Tibial nerve (tissue), 4 donors: ENCODE results near the gene LDB3. TPM values are rescaled to one million over a fixed set of nuclear protein-coding genes. Genes with fewer than 3 reads are reported as not detected.

Source experiments
- DNase-seq, 2 donors: peaks; one replicate each; pipeline ENCODE4 v3.0.0-alpha.2; 2019; ENCODE audit warnings: low spot score in 2 of 2
- H3K27ac ChIP-seq, 4 donors: fragments of 200-600 bp; sonication (generic) in 3 of 4; one replicate each; pipeline ENCODE4 v1.5.1; 2017 to 2019; ENCODE audit warnings: mild to moderate bottlenecking in 1 of 4
- H3K27me3 ChIP-seq, 2 donors: fragments of 200-600 bp; sonication (generic) in 1 of 2; one replicate each; pipeline versions ENCODE4 v1.5.1 to v1.6.0; 2017 to 2019
- H3K36me3 ChIP-seq, 3 donors: fragments of 200-600 bp; sonication (generic); one replicate each; pipeline ENCODE4 v1.5.1; 2018 to 2019
- H3K4me1 ChIP-seq, 4 donors: fragments of 200-600 bp; sonication (generic) in 3 of 4; one replicate each; pipeline ENCODE4 v1.5.1; 2017 to 2019
- H3K4me3 ChIP-seq, 4 donors: fragments of 200-600 bp; sonication (generic) in 3 of 4; one replicate each; pipeline ENCODE4 v1.5.1; 2017 to 2019; ENCODE audit warnings: mild to moderate bottlenecking in 1 of 4, moderate library complexity in 1 of 4
- H3K9me3 ChIP-seq, 4 donors: fragments of 200-600 bp; sonication (generic) in 3 of 4; one replicate each; pipeline ENCODE4 v1.5.1; 2017 to 2019
- CTCF ChIP-seq, 5 experiments: fragments of 200-600 bp in 3 of 5; fragments of 450-650 bp in 2 of 5; sonication (generic) in 3 of 5; IDR thresholded peaks; one replicate each; pipeline ENCODE4 v1.5.1; 2016 to 2019; ENCODE audit warnings: antibody characterized with exemption in 5 of 5, mild to moderate bottlenecking in 3 of 5, moderate library complexity in 2 of 5
- EP300 ChIP-seq, 2 donors: sonication (generic); formaldehyde crosslinking; IDR thresholded peaks; one replicate each; pipeline ENCODE4 v1.6.1; 2017; ENCODE audit warnings: antibody characterized with exemption in 2 of 2, mild to moderate bottlenecking in 1 of 2
- POLR2A ChIP-seq, 2 donors: fragments of 450-650 bp; IDR thresholded peaks; one replicate each; pipeline ENCODE4 v1.6.1; 2017; ENCODE audit warnings: antibody characterized with exemption in 2 of 2, mild to moderate bottlenecking in 2 of 2, moderate library complexity in 2 of 2
- WGBS, 2 donors: methylation state at CpG; one replicate each; pipeline ENCODE4 v1.1.5; 2018; 5-methylcytosine and 5-hydroxymethylcytosine counted together
- total RNA-seq, 4 donors: library from RNA; depleted of rRNA; stranded (reverse); fragments of >200 nt; gene quantifications; one replicate each; pipeline ENCODE4 v1.1.0, GENCODE V29; 2016

LDB3 gene
- total RNA-seq, 4 donors from 2014 or later = 5.4 to 18.6 (median 7.5) TPM

DNA sequence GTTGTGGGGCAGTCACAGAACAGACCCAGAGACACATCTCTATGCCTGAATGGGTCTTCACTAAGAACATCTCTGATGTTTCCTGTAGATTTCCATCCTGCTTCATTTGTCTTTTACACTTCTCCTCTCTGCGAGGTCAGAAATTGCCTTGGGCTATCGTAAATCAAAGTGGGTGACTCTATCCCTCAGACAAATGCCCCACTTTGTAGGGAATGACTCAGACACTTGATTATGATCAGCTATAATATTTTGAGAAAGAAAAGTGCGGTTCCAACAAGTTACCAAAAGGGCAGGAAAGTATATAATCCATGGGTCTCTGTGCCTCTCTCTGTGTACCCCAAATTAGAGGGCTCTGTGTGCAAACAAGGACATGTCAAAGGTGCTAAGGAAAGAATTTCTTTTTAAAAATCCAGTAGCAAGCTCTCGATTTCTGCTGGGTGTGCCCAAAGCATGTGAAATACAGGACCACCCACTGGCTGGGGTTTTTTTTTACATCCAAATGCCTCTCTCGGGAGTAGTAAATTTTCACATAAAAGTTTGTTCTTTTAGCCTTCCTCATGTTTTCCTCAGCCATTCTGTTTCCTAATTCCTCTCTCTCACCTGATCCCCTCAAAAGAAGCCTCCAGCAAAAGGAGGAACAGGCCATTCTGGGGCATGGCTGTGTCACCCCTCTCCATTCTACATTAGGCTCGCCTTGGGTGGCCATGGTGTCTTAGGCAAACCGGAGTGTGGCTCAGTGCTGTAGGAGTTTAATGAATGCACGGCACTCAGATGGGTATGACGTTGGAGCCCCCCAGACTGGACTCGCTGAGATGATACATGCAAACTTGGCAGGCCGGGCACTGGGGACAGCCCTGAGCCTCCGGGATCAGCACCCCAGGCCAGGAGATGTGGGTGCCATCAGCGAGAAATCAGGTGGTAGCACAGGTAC is 20.3 kb upstream of the LDB3 start:
- H3K9me3 ChIP-seq = no peaks in the 10 kb centered on the region
- peaks cover 0 to 58% (median 8%) of the 10 kb centered on the region in 4 donors for H3K4me1 ChIP-seq
- H3K36me3 ChIP-seq = no peaks in the 10 kb centered on the region
- 46 to 56% methylated on average over 11 to 13 of the region's 13 CpGs for WGBS, 2 donors
- peak overlapping the region in 2 of 4 donors; percentile 60 to 73 for H3K27ac ChIP-seq
- H3K27me3 ChIP-seq = no peaks in the 10 kb centered on the region
- TF ChIP-seq EP300 (IDR thresholded peaks at IDR 0.05) (no peak), CTCF (IDR thresholded peaks at IDR 0.05) (no peak), POLR2A (IDR thresholded peaks at IDR 0.05) (no peak)
- DNase-seq = no peak
- H3K4me3 ChIP-seq = no peak overlapping the region

GRCh38 chr10:86648704-86649427 is 19.4 kb upstream of the LDB3 start:
- Histone ChIP-seq H3K27me3 (no peaks in the 10 kb centered on the region), H3K4me3 (no peak overlapping the region), H3K4me1 (peaks cover 0 to 51% (median 5%) of the 10 kb centered on the region in 4 donors), H3K9me3 (no peaks in the 10 kb centered on the region), H3K36me3 (no peaks in the 10 kb centered on the region), H3K27ac (peak overlapping the region in 2 of 4 donors; percentile 60 to 73)
- 35 to 39% methylated on average over 6 to 9 of the region's 9 CpGs for WGBS, 2 donors
- DNase-seq = peak; percentile 48 to 68
- TF ChIP-seq POLR2A (IDR thresholded peaks at IDR 0.05) = no peak
- no peak for TF ChIP-seq CTCF (IDR thresholded peaks at IDR 0.05)
- TF ChIP-seq EP300 (IDR thresholded peaks at IDR 0.05) = no peak

DNA sequence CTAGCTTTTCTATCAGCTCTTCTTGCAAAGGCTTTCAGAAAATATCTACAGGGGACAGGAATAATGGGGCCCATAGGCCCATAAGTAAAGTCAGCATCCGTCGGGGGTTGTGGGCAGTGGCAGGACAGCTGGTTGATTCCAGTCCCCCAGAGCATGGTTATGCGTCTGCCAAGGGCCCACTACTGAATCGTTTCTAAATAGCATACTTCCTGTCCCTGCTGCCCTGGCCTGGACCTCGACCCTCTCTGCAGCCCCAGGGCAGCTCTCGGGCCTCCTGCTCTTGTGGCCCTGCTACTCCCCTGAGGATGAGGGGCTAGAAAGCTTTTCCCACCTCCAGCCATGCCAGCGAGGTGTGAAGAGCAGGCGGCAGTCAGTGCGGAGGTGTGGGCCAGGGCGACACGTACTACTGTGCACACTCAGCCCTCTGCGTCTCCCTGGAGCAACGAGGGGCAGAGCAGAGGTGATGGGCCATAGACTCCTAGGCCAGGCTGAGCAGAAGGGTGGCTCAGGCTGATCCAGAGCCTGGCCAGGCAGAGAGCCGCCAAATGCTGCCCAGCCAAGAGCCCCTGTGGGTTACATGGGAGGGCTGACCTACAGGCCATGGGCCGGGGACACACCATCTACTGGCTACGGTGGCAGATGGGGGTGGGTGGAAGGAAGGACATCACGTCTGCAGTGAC is 18.7 kb upstream of the LDB3 start:
- Histone ChIP-seq H3K36me3 (no peaks in the 10 kb centered on the region), H3K9me3 (no peaks in the 10 kb centered on the region), H3K4me3 (no peak overlapping the region), H3K27me3 (no peaks in the 10 kb centered on the region), H3K27ac (peak overlapping the region in 2 of 4 donors; percentile 34 to 60), H3K4me1 (peaks cover 0 to 49% (median 5%) of the 10 kb centered on the region in 4 donors)
- TF ChIP-seq EP300 (IDR thresholded peaks at IDR 0.05) (no peak), POLR2A (IDR thresholded peaks at IDR 0.05) (no peak), CTCF (IDR thresholded peaks at IDR 0.05) (no peak)
- WGBS, 2 donors = 66 to 70% methylated on average over 14 to 15 of the region's 17 CpGs
- DNase-seq = no peak

DNA sequence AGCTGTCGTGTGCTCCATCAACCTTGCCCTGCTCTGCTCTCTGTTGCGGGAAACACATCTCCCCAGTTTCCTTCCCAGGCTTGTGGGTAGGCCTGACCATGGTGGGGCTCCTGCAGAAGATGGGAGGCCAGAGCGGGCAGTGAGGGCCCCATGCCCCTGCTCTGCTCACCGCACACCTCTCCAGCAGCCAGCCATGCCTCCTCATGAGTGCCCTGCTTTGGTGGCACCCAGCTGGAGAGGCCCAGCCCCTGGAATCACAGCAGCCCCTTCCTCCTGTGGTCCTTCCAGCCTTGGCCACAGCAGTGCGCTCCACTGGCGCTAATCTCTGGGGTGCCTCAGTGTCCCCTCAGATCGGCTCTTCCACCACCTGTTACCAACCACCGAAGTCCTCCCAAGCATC is 18.2 kb upstream of the LDB3 start:
- TF ChIP-seq EP300 (IDR thresholded peaks at IDR 0.05) (no peak), CTCF (IDR thresholded peaks at IDR 0.05) (no peak), POLR2A (IDR thresholded peaks at IDR 0.05) (no peak)
- H3K27me3 ChIP-seq = no peaks in the 10 kb centered on the region
- no peak for DNase-seq
- no peaks in the 10 kb centered on the region for H3K9me3 ChIP-seq
- no peaks in the 10 kb centered on the region for H3K36me3 ChIP-seq
- H3K4me1 ChIP-seq = peaks cover 0 to 47% (median 5%) of the 10 kb centered on the region in 4 donors
- H3K4me3 ChIP-seq = no peak overlapping the region
- peak overlapping the region in 2 of 4 donors; percentile 34 to 60 for H3K27ac ChIP-seq
- 97 to 98% methylated on average over 5 to 8 of the region's 8 CpGs for WGBS, 2 donors
